K562 (cell line): ENCODE data around the gene TBRG1. TPM values are rescaled to one million over a fixed set of nuclear protein-coding genes. Genes with fewer than 3 reads are reported as not detected.

Source experiments
- EWSR1 ChIP-seq: fragments of 450-650 bp; IDR thresholded peaks from 2 replicates; pipeline ENCODE4 v1.6.1; 2018; ENCODE audit warnings: borderline replicate concordance, mild to moderate bottlenecking, low read depth, moderate library complexity; ENCODE audit not compliant: partially characterized antibody
- JUND ChIP-seq, 2 experiments: IDR thresholded peaks; 2 replicates in 1 of 2; 3 replicates in 1 of 2; pipeline ENCODE4 v1.6.1; 2011; ENCODE audit warnings: borderline replicate concordance in 2 of 2, low read depth in 2 of 2, low read length in 2 of 2, improper control_type of control experiment in 1 of 2, missing biosample characterization in 1 of 2, missing genetic modification characterization in 1 of 2, missing genetic modification reagents in 1 of 2
- MEF2D ChIP-seq: conservative IDR thresholded peaks from 2 replicates; pipeline ENCODE4 v1.6.1; 2016; ENCODE audit warnings: low read depth, missing genetic modification characterization, missing compliant biosample characterization
- MXI1 ChIP-seq: IDR thresholded peaks from 2 replicates; pipeline ENCODE4 v1.6.1; 2011; ENCODE audit warnings: low read depth, mild to moderate bottlenecking, improper control_type of control experiment, low read length
- PRDM10 ChIP-seq: fragments of 450-650 bp; IDR thresholded peaks from 2 replicates; pipeline ENCODE4 v1.6.1; 2018; ENCODE audit not compliant: partially characterized antibody
- ZBTB40 ChIP-seq, 2 experiments: fragments of 450-650 bp in 1 of 2; sonication (generic) in 1 of 2; formaldehyde crosslinking in 1 of 2; IDR thresholded peaks; 2 replicates each; pipeline versions ENCODE4 v1.7.1 to v1.9.0; 2016 to 2022; ENCODE audit warnings: inconsistent platforms in 1 of 2, mild to moderate bottlenecking in 1 of 2, missing genetic modification reagents in 1 of 2
- polyA plus RNA-seq, 8 experiments: library from polyadenylated mRNA; depleted of rRNA in 4 of 8; stranded (reverse) in 5 of 8; unstranded in 3 of 8; fragments of >200 nt; fragmentation: Nextera tagmentation in 2 of 8; fragmentation: Illumina TruSeq in 1 of 8; extraction: Ambion mirVana in 2 of 8; extraction: Trizol in 1 of 8; gene quantifications; 2 replicates each; pipeline versions ENCODE4 v1.2.1 to v1.2.3, GENCODE V29; 2011 to 2014; ENCODE audit warnings: inconsistent platforms in 1 of 8, missing spikeins in 1 of 8
- total RNA-seq, 7 experiments: library from RNA; depleted of rRNA in 6 of 7; stranded (reverse); fragments of >200 nt in 6 of 7; fragmentation: Illumina TruSeq in 2 of 7; extraction: Trizol in 2 of 7; gene quantifications; 2 replicates each; pipeline versions ENCODE4 v1.2.1 to v1.2.3, GENCODE V29; 2011 to 2021; ENCODE audit warnings: low replicate concordance in 1 of 7
- TF ChIP-seq, protein P1 (sequence below): sonication (generic); formaldehyde crosslinking; IDR thresholded peaks from 2 replicates; pipeline ENCODE4 v1.8.0; 2022; ENCODE audit warnings: mild to moderate bottlenecking, missing genetic modification reagents

TBRG1 gene
- total and polyA plus RNA-seq, 9 of the 15 experiments (the other 6 are each of a cell fraction or from before 2014, with no cell fraction given), result 8.7 to 30.0 (median 20.2) TPM

GRCh38 chr11:124673333-124674167 is 50.9 kb downstream of the TBRG1 start, which contains the start of the genes SIAE and SPA17 (continued):
- TF ChIP-seq PRDM10, result peak; percentile 98
- peak; percentile 37; the same call in 1 of the 2 replicates for TF ChIP-seq JUND (IDR thresholded peaks at IDR 0.05; ENCODE audit: borderline replicate concordance, low read depth, low read length)
- TF ChIP-seq JUND (tag; IDR thresholded peaks at IDR 0.05; ENCODE audit: borderline replicate concordance, low read depth, low read length), result no peak; the same call in 2 of the 3 replicates
- TF ChIP-seq MEF2D, result no peak
- no peak for TF ChIP-seq EWSR1
- peak; percentile 66; the same call in 1 of the 2 replicates for TF ChIP-seq ZBTB40 (IDR thresholded peaks at IDR 0.05)
- TF ChIP-seq ZBTB40 (CRISPR knock-in tag; IDR thresholded peaks at IDR 0.05), result no peak
- TF ChIP-seq MXI1, result no peak
- TF ChIP-seq, protein P1, sequence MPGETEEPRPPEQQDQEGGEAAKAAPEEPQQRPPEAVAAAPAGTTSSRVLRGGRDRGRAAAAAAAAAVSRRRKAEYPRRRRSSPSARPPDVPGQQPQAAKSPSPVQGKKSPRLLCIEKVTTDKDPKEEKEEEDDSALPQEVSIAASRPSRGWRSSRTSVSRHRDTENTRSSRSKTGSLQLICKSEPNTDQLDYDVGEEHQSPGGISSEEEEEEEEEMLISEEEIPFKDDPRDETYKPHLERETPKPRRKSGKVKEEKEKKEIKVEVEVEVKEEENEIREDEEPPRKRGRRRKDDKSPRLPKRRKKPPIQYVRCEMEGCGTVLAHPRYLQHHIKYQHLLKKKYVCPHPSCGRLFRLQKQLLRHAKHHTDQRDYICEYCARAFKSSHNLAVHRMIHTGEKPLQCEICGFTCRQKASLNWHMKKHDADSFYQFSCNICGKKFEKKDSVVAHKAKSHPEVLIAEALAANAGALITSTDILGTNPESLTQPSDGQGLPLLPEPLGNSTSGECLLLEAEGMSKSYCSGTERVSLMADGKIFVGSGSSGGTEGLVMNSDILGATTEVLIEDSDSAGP (CRISPR knock-in tag), result no peak
